ENCODE data around the gene MAD1L1. TPM values are rescaled to one million over a fixed set of nuclear protein-coding genes. Genes with fewer than 3 reads are reported as not detected.

MAD1L1 gene
- total and polyA plus RNA-seq, 2 of the 8 experiments (the other 6 are each of a cell fraction or from before 2014, with no cell fraction given) = 40.4 to 44.6 TPM

DNA sequence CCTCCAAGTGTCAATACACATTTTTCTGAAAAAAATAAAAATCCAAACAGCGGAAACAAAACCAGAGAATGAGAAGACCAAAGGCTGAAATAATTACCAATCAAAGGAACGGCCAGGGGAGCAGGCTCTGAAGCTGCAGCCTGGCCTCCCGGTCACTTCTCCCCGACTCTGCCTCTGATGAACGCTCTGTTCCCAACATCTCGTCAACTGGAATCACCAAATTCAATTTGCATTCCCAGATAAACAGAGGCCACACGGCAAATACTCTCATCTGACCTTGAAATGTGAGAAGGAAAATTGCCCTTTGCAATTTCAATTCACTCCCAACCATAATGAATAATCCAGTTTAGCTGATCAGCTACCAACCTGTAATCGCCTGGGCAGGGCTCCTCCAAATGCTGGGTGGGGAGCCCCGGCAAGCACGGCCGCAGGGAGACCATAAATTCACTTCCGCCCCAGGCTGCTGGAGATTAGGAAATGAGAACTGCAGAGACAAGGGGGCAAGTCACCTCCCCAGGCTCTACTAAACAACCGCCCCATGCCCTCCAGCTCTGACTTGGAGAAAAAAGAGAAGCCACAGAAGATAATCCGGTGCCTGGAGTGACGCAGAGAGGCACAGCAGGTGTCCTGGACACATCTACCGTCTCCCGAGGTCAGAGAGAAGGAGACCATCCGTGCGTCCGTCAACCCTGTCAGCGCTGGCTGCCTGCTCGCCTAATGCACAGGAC lies 153.2 kb downstream of the MAD1L1 start (continued):
- TF ChIP-seq, protein P1, sequence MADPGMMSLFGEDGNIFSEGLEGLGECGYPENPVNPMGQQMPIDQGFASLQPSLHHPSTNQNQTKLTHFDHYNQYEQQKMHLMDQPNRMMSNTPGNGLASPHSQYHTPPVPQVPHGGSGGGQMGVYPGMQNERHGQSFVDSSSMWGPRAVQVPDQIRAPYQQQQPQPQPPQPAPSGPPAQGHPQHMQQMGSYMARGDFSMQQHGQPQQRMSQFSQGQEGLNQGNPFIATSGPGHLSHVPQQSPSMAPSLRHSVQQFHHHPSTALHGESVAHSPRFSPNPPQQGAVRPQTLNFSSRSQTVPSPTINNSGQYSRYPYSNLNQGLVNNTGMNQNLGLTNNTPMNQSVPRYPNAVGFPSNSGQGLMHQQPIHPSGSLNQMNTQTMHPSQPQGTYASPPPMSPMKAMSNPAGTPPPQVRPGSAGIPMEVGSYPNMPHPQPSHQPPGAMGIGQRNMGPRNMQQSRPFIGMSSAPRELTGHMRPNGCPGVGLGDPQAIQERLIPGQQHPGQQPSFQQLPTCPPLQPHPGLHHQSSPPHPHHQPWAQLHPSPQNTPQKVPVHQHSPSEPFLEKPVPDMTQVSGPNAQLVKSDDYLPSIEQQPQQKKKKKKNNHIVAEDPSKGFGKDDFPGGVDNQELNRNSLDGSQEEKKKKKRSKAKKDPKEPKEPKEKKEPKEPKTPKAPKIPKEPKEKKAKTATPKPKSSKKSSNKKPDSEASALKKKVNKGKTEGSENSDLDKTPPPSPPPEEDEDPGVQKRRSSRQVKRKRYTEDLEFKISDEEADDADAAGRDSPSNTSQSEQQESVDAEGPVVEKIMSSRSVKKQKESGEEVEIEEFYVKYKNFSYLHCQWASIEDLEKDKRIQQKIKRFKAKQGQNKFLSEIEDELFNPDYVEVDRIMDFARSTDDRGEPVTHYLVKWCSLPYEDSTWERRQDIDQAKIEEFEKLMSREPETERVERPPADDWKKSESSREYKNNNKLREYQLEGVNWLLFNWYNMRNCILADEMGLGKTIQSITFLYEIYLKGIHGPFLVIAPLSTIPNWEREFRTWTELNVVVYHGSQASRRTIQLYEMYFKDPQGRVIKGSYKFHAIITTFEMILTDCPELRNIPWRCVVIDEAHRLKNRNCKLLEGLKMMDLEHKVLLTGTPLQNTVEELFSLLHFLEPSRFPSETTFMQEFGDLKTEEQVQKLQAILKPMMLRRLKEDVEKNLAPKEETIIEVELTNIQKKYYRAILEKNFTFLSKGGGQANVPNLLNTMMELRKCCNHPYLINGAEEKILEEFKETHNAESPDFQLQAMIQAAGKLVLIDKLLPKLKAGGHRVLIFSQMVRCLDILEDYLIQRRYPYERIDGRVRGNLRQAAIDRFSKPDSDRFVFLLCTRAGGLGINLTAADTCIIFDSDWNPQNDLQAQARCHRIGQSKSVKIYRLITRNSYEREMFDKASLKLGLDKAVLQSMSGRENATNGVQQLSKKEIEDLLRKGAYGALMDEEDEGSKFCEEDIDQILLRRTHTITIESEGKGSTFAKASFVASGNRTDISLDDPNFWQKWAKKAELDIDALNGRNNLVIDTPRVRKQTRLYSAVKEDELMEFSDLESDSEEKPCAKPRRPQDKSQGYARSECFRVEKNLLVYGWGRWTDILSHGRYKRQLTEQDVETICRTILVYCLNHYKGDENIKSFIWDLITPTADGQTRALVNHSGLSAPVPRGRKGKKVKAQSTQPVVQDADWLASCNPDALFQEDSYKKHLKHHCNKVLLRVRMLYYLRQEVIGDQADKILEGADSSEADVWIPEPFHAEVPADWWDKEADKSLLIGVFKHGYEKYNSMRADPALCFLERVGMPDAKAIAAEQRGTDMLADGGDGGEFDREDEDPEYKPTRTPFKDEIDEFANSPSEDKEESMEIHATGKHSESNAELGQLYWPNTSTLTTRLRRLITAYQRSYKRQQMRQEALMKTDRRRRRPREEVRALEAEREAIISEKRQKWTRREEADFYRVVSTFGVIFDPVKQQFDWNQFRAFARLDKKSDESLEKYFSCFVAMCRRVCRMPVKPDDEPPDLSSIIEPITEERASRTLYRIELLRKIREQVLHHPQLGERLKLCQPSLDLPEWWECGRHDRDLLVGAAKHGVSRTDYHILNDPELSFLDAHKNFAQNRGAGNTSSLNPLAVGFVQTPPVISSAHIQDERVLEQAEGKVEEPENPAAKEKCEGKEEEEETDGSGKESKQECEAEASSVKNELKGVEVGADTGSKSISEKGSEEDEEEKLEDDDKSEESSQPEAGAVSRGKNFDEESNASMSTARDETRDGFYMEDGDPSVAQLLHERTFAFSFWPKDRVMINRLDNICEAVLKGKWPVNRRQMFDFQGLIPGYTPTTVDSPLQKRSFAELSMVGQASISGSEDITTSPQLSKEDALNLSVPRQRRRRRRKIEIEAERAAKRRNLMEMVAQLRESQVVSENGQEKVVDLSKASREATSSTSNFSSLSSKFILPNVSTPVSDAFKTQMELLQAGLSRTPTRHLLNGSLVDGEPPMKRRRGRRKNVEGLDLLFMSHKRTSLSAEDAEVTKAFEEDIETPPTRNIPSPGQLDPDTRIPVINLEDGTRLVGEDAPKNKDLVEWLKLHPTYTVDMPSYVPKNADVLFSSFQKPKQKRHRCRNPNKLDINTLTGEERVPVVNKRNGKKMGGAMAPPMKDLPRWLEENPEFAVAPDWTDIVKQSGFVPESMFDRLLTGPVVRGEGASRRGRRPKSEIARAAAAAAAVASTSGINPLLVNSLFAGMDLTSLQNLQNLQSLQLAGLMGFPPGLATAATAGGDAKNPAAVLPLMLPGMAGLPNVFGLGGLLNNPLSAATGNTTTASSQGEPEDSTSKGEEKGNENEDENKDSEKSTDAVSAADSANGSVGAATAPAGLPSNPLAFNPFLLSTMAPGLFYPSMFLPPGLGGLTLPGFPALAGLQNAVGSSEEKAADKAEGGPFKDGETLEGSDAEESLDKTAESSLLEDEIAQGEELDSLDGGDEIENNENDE (IDR thresholded peaks at IDR 0.05; ENCODE audit: insufficient replicate concordance, low read length) = no peak
- TF ChIP-seq SIRT6 (IDR thresholded peaks at IDR 0.05; ENCODE audit: low read length) (no peak), ASH2L (IDR thresholded peaks at IDR 0.05; ENCODE audit: low read length) (no peak), KDM5A (IDR thresholded peaks at IDR 0.05; ENCODE audit: low read length) (no peak), BCL11A (IDR thresholded peaks at IDR 0.05; ENCODE audit: low read depth in 2 of 2, low read length in 2 of 2) (no peak), JUND (IDR thresholded peaks at IDR 0.05; ENCODE audit: low read length) (no peak), GTF2F1 (IDR thresholded peaks at IDR 0.05; ENCODE audit: borderline replicate concordance, low read depth, low read length) (no peak), ZNF274 (IDR thresholded peaks at IDR 0.05; ENCODE audit: borderline replicate concordance, extremely low read depth, low read length) (no peak), CREB1 (IDR thresholded peaks at IDR 0.05) (no peak)
- TF ChIP-seq, protein P2, sequence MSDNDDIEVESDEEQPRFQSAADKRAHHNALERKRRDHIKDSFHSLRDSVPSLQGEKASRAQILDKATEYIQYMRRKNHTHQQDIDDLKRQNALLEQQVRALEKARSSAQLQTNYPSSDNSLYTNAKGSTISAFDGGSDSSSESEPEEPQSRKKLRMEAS (IDR thresholded peaks at IDR 0.05) = no peak
